ENCODE data around the gene PGM5. TPM values are rescaled to one million over a fixed set of nuclear protein-coding genes. Genes with fewer than 3 reads are reported as not detected.
A peak's percentile ranks its signal among the peaks of the same experiment; 100 is the strongest.

PGM5 gene
- total RNA-seq, 1 donor from 2014 or later, result 102 TPM

- Histone ChIP-seq H3K36me3 (no peaks in the 10 kb centered on the region), H3K4me3 (no peak overlapping the region), H3K27ac (no peak overlapping the region), H3K27me3 (no peaks in the 10 kb centered on the region), H3K9me3 (no peaks in the 10 kb centered on the region), H3K4me1 (no peaks in the 10 kb centered on the region)
- DNase-seq (ENCODE audit: extremely low spot score in 2 of 2), result no peak
- intact Hi-C loops (cut with DNase I), result no loop called here
- TF ChIP-seq POLR2A (IDR thresholded peaks at IDR 0.05), result no peak
- TF ChIP-seq POLR2AphosphoS5 (IDR thresholded peaks at IDR 0.05; ENCODE audit: insufficient read depth in 1 of 2, low read depth in 1 of 2), result no peak
- TF ChIP-seq CTCF (IDR thresholded peaks at IDR 0.05), result no peak
These were observed 194.8 kb downstream of the PGM5 start for GRCh38 chr9:68551191-68551590.

DNA sequence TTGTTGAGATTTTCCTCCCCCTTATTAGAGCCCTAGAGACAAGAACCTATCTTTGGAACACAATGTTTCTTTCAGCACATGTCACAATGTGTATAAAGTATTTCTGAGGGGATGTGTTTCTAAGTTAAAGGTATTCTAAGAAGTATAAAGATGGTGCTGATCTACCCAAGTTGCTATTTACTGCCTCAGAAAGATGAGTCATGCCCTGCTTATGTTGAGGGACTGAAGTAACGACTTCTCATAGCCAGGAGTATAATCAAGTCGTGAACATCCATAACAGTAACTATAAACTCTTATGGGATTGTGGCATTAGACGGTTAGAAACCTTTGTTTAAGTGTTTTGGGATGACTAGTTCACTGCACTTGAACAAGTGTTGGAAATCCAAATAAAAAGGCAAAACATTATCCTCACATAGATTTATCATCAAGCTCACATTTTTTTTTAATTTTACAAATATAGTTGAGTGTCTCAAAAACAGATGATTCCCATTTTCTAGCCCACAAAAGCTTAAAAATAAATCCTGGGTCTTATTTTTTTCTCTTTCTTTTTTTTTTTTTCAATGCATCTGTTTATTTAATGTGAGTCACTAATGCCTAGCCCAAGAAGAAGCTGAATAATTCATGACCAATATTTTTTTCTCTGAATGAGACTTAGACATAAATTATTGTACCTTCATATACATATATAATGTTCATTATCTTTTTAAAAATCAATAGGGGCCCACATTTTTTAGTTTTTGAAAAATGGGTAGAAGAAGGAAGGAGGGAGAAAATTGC lies 196.5 kb downstream of the PGM5 start:
- H3K36me3 ChIP-seq, result no peaks in the 10 kb centered on the region
- H3K27ac ChIP-seq, result no peak overlapping the region
- no peaks in the 10 kb centered on the region for H3K4me1 ChIP-seq
- intact Hi-C loops (cut with DNase I), result no loop called here
- no peak overlapping the region for H3K4me3 ChIP-seq
- no peak for TF ChIP-seq POLR2A (IDR thresholded peaks at IDR 0.05)
- peak in 1 of 2 donors; percentile 53 for TF ChIP-seq POLR2AphosphoS5 (IDR thresholded peaks at IDR 0.05; ENCODE audit: insufficient read depth in 1 of 2, low read depth in 1 of 2)
- no peak for DNase-seq (ENCODE audit: extremely low spot score in 2 of 2)
- no peaks in the 10 kb centered on the region for H3K27me3 ChIP-seq
- H3K9me3 ChIP-seq, result no peaks in the 10 kb centered on the region

DNA sequence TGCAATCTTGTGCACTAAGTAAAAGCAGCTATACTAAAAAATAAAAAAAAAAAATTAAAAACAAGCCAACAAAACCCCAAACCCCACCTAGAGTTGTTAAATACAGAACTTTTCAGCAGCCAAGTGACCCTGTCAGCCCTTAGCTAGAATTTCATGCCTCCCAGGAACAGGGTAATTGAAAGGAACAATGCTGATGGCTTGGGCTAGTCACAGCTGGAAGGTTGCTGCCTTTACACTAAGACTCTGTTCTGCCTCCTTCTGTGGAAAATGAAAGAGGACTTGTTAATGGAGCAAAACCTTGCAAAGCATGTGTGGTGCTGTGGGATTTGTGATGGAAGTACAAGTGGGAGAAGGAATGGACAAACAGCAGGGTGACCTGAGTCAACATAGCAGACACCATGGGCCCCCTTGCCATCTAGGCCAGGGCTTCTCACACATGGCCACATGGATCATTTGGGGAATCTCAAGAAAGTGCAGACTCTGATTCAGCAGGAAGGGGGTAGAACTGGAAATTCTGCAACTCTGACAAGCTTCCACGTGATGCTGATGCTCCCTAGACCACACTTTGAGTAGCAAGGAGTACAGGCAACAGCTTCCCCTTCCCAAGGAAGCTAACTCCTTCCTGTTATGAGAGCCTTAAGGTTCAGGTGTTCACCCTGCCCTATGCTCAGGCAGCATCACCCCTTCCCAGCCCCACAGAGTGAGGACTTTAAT lies 199.2 kb downstream of the PGM5 start:
- intact Hi-C loops (cut with DNase I), result no loop called here
- H3K27me3 ChIP-seq, result no peaks in the 10 kb centered on the region
- H3K36me3 ChIP-seq, result no peaks in the 10 kb centered on the region
- H3K4me1 ChIP-seq, result peaks cover 5% of the 10 kb centered on the region
- no peak overlapping the region for H3K27ac ChIP-seq
- DNase-seq (ENCODE audit: extremely low spot score in 2 of 2), result no peak
- TF ChIP-seq POLR2A (IDR thresholded peaks at IDR 0.05) (no peak), POLR2AphosphoS5 (IDR thresholded peaks at IDR 0.05; ENCODE audit: insufficient read depth in 1 of 2, low read depth in 1 of 2) (no peak), CTCF (IDR thresholded peaks at IDR 0.05) (no peak)
- H3K9me3 ChIP-seq, result no peaks in the 10 kb centered on the region
- H3K4me3 ChIP-seq, result no peak overlapping the region

DNA sequence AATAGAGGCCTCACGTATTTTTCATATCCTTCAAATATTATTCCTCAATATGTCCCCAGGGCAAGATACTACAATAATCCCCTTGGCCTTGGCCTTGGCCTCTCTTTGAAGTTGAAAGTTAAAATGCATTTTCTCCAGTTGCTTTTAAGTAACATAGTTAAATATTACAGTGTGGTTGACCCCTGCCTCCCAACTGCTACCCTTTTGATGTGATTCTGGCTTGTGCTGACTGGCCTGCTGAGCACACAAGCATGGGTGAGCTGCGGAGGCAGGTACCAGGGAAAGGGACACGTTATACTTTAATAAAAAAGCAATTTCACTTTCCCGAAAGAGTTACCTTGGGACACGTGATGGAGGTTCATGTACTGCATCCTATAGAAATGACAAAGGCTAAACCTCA lies 202.1 kb downstream of the PGM5 start:
- no peak for DNase-seq (ENCODE audit: extremely low spot score in 2 of 2)
- intact Hi-C loops (cut with DNase I), result no loop called here
- H3K27me3 ChIP-seq, result no peaks in the 10 kb centered on the region
- no peak for TF ChIP-seq POLR2AphosphoS5 (IDR thresholded peaks at IDR 0.05; ENCODE audit: insufficient read depth in 1 of 2, low read depth in 1 of 2)
- no peak for TF ChIP-seq CTCF (IDR thresholded peaks at IDR 0.05)
- no peak for TF ChIP-seq POLR2A (IDR thresholded peaks at IDR 0.05)
- H3K4me3 ChIP-seq, result no peak overlapping the region
- H3K9me3 ChIP-seq, result no peaks in the 10 kb centered on the region
- H3K4me1 ChIP-seq, result peaks cover 5% of the 10 kb centered on the region
- H3K36me3 ChIP-seq, result no peaks in the 10 kb centered on the region
- H3K27ac ChIP-seq, result no peak overlapping the region

- TF ChIP-seq POLR2A (IDR thresholded peaks at IDR 0.05) (no peak), CTCF (IDR thresholded peaks at IDR 0.05) (peak in 1 of 3 experiments; percentile 14), POLR2AphosphoS5 (IDR thresholded peaks at IDR 0.05; ENCODE audit: insufficient read depth in 1 of 2, low read depth in 1 of 2) (peak in 1 of 2 donors; percentile 43)
- no peak for DNase-seq (ENCODE audit: extremely low spot score in 2 of 2)
- Histone ChIP-seq H3K4me1 (peaks cover 5% of the 10 kb centered on the region), H3K4me3 (no peak overlapping the region), H3K27ac (no peak overlapping the region), H3K9me3 (no peaks in the 10 kb centered on the region), H3K36me3 (no peaks in the 10 kb centered on the region), H3K27me3 (no peaks in the 10 kb centered on the region)
- intact Hi-C loops (cut with DNase I), result no loop called here
These were observed 203.8 kb downstream of the PGM5 start for GRCh38 chr9:68560071-68560844.
